GM20431 (cell line): ENCODE measurements around the gene TPCN2.

Experiments
- in situ Hi-C: fragments of 300-500 bp; cut with MseI, MboI; formaldehyde crosslinking; loops from one replicate; pipeline ENCODE4 v1.15.0; 2020; ENCODE audit warnings: low sequenced_read_pairs; ENCODE audit not compliant: unreplicated experiment

Gene TPCN2

DNA sequence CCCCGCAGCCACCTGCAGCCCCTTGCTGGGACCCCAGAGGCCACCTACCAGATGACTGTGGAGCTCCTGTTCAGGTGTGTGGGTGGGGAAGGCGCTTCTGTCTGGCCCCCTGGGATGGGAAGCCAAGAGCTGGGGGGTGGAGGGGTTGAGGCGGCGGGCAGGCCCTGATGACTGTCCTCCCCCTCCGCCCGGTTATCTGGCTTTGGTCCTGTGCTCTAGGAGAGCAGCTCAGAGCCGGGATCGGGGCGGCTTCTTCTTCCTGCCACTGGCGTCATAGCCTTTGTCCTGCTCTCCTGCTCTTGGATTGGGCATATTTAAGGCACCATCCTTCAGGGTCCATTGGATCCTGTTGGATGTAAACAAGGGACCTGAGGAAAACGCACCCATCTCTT is 38.4 kb downstream of the TPCN2 start:
- in situ Hi-C loops, result no loop called here

DNA sequence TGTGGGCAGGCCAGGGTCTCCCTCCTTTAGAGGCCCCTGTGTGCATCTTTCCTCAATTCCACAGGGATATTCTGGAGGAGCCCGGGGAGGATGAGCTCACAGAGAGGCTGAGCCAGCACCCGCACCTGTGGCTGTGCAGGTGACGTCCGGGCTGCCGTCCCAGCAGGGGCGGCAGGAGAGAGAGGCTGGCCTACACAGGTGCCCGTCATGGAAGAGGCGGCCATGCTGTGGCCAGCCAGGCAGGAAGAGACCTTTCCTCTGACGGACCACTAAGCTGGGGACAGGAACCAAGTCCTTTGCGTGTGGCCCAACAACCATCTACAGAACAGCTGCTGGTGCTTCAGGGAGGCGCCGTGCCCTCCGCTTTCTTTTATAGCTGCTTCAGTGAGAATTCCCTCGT is 39.1 kb downstream of the TPCN2 start:
- in situ Hi-C loops, result no loop called here

DNA sequence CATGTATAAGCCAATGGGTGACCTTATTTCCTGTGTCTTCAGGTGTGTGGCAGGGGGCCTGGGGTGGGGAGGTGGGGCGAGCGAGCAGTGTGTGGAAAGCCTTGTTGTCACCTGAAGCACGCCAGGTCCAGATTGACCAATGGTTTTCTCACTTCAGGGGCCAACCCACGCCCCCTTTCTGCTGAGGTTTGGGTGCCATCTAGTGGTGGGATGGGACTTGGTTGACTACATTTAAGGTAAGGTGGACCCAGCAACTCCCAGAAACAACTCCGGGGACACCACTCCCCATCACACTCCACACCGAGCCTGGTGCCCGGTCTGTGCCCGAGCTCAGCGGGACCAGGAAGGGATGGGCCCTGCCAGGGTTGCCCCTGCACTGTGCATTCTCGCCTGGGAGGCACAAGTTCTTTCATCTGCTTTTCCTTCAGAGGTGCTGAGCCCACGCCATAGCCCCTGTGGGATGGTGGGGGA is 40.0 kb downstream of the TPCN2 start:
- in situ Hi-C loops, result no loop called here

DNA sequence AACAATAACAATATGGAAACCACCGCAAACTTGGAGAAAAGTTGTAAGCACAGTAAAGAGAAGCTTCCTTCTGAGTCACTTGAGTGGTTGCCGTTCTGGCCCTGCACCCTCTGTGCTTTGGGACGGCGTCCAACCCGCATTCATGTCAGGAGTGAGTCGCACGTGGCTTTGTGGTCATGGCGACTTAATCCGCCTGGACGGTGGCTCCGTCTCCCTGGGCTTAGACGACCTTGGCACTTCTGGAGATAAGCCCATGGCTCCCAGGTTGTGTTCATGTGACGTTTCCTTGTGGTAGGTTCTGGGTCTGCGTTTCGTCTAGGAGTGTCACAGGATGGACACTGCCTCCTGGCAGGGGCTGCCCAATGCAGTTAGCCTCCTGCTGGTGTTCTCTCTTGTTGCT is 40.5 kb downstream of the TPCN2 start:
- in situ Hi-C loops, result no loop called here

DNA sequence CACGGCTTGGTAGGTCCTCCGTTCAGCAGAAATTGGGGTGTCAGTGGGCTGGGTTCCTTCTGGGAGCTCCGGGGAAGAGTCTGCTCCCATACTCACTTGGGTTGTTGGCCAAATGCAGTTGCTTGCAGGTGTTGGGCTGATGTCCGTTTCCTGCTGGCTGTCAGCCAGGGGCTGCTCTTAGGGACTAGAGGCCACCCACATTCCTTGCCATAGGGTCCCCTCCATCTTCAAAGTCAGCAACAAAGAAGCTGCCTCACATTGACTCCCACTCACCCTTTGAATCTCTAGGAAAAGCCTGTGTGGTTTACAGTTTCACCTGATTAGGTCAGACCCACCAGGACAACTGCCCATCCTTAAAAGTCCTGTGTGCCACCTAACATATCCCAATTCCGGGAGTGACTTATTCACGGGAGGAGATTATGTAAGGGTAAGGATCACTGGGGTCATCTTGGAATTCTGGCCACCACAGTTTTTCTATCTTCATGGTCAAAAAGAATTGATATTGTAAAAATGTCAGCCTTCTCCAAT is 43.0 kb downstream of the TPCN2 start:
- in situ Hi-C loops, result no loop called here

DNA sequence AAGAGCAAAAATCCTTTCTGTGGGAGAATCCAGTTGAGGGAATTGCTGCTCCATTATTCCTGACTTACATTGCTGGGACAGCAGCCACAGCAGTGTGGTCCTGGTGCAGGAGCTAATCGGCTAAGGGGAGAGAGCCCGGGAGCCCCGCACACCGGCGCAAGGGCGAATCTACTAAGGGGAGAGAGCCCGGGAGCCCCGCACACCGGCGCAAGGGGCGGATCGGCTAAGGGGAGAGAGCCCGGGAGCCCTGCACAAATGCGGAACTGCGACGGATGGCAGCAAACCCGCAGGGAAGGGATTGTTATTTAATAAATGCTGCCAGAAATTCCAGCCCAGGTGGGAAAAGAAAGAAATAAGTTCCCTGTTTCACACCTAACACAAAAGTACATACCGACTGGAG is 43.5 kb downstream of the TPCN2 start:
- in situ Hi-C loops, result no loop called here

DNA sequence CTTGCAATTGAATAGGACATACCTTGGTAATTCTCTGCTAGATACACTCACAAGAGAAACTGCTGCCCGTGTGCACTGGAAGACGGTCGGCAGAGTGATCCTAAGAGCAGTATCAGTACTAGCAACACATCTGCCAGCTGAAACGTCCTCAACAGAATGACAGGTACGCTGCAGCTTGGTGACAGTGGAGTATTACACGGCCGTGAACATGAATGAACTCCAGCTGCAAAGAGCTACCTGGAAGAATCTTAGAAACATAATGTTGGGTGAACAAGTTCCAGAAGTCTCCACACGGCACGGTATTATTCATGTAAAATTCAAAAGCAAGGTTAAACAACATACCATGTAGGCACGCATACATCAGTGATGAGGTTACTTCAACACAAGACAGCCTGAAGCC is 44.4 kb downstream of the TPCN2 start:
- in situ Hi-C loops, result no loop called here

DNA sequence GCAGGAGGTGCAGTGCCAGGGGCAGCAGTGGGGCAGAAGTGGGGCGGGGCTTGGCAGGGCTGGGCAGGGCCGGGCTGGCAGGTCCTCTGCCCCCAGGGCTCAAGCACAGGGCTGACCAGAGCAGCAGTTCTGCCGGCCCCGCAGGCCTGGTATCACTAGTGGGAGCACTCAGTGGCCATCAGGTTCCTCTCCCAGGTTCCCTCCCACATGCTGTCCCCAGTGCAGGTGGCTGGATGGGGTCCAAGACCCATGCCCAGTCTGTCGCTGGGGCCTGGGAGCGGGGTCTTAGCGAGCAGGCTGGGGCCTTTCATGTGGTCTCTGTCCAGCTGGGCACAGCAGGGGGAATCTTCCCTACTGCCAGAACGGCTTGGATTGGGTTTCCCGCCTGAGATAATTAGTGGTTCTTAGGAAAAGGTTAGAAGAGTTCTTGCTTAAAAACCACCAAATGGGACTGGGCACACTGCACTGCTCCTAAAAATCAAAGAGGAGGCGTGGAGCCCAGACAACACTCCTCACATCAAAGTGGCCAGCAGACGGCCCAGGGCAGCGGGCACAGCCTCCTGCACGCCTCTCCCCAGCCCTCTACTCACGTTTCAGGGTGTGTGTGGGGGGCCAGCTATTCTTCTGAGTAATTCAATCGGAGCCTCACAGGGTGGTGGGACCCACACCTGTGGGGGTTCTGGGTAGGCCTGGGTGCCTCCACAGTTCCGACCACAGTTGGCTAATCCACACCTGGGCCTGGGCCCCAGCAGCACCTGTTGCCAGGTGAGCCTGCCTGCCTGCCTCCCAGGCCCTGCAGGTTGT is 45.6 kb downstream of the TPCN2 start:
- in situ Hi-C loops, result no loop called here

DNA sequence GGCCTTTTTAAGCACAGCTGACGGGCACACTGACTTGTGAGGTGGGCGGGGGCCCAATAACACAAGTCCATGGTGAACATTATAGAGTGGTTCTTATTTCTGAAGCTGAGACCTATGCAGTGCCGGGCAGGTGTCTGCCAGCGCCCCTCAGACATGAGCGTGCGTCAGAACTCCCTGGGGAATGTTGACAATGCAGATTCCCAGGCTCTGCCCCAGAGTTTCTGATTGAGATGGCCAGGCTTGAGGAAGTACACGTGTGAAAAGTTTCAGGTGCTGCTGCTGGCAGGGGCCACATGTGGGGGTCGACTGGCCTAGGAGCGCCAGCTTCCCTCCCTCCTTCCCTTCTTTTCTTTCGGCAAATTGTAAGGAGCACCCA is 46.2 kb downstream of the TPCN2 start:
- in situ Hi-C loops, result no loop called here

DNA sequence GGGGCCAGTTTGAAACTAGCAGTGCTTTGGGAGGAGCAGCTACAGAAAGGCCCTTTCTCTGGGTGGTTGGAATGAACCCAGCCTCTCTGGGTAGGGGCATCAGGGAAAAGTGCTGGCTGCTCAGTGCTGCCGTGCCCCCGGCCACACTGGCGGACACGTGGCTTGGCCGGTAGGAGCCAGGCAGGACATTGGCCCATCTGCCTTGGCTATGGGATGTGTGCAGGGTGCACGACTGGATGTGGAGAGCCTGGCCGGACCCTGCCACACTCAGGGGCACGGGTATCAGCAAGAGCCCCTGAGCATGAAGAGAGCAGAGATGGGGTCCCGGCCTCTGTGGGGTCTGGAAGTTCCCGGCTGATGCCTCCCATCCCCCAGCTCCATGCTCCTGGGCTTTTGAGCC is 46.6 kb downstream of the TPCN2 start:
- in situ Hi-C loops, result no loop called here

DNA sequence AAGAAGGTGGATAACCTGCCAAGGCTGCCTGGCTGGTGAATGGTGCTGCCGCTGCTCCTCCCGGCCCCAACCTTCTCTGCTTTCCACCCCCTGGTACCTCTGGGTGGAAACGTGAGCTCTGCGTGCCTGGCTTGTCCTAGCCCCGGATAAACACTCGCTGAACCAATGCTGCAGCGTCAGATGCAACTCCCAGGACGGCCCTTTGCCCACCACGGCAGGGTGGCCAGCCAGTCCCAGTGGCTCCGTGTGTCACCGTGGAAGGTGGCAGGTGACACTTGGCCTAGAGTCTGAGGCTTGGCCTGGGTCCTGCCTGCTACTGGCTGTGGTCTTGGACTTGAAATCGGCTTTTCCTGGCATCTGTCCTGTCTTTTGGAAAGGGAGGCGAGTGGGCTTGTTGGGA is 47.7 kb downstream of the TPCN2 start:
- in situ Hi-C loops, result no loop called here

DNA sequence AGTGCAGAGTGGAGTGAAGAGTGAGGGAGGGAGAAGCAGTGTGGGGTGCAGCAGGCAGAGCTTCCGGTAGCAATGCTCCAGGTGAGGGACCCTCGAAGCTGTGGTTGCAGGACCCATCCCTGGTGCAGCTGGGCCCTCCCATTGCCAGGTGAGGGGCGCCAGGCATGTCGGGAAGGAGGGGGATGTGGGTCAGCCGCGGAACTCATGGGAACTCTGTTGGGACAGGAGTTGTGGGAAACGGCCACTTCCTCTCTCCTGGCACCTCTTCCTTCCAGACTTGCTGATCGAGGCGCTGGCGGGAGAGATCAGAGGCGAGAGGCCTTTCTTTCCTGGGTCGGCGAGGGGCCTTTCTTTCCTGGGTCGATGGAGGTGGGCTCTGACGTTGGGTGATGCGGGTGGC is 48.5 kb downstream of the TPCN2 start:
- in situ Hi-C loops, result no loop called here

DNA sequence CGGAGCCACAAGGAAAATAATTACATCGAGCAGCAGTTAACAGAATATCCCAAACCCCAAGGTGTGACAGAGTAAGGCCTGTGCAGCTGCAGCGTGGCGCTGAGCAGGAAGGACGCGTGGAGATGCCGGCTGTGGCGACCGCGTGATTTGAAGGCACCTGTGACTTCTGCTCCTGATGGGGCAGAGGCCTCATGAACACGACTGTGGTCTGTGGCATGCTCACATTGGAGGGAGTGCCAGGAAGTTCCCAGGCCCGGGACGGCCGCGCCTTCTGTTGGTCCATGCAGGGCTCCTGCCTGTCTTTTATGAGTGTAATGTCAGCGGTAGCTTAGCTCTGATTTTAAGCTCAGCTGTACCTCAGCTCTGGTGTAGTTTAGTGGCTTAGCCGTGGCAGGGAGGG is 50.4 kb downstream of the TPCN2 start:
- in situ Hi-C loops, result no loop called here

DNA sequence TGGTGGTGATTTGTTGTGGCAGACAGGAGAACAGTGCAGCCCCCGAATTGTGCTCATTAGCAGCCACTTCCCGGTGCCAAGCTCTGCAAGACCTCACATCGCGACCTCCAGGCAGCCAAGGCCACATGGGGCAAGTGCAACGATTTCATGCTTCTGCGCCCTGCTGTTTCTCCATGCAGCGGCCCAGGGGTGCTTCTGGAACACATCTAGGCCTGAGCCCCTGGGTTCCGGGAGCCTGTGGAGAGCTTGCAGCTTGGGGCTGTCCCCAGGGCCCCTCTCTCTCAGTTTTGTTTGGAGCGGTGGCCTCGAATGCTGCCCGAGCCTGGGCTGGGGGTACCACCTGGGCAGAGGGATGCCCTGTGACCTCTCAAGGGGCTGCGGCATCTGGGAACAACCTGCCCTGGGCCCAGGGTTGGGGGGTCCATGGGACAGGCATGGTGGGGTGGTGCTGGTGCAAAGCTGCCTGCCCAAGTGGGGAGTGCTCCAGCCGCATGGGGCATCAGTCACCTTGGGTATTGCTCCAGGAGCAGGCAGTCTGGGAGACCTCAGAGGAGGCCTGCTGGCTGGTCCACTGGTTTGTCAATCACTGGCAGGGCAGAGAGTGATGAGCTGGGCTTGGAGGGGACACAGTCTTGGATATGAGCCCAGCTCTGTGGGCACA is 51.9 kb downstream of the TPCN2 start:
- in situ Hi-C loops, result loop anchor here (10.0 kb wide), 1 partner anchor 534 kb away; no protein-coding TSS in a partner anchor

DNA sequence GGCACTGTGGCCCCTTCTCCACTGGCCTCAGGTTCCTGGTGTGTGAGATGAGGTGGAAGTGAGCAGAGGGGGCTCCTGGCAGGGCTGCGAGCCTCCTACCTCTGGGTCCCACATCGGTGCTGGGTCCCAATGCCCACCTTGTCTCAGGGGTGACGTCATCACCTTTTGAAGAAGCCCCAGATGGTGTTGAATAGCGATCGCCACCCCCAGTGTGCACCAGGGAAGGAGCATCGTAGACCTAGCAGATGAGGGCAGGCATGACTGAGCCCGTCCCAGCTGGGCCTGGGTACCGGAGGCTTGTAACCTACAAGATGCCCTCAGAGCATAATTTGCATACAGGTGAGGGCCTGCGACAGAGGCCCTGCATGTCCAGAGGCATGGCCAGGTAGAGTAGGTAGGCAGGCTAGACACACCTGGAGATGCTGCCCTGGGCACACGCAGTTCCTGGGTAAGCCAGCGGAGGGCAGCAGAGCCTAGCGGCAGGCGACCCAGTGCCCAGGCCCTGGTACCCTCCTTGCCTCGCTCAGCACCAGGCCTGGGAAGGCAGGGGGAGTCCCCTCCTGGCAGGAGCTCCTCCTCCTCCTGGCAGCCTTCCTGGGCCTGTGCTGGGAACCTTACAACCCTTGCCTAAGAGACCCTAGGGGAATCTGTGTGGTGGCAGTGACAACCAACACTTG is 52.5 kb downstream of the TPCN2 start:
- in situ Hi-C loops, result loop anchor here (10.0 kb wide), 1 partner anchor 534 kb away; no protein-coding TSS in a partner anchor

DNA sequence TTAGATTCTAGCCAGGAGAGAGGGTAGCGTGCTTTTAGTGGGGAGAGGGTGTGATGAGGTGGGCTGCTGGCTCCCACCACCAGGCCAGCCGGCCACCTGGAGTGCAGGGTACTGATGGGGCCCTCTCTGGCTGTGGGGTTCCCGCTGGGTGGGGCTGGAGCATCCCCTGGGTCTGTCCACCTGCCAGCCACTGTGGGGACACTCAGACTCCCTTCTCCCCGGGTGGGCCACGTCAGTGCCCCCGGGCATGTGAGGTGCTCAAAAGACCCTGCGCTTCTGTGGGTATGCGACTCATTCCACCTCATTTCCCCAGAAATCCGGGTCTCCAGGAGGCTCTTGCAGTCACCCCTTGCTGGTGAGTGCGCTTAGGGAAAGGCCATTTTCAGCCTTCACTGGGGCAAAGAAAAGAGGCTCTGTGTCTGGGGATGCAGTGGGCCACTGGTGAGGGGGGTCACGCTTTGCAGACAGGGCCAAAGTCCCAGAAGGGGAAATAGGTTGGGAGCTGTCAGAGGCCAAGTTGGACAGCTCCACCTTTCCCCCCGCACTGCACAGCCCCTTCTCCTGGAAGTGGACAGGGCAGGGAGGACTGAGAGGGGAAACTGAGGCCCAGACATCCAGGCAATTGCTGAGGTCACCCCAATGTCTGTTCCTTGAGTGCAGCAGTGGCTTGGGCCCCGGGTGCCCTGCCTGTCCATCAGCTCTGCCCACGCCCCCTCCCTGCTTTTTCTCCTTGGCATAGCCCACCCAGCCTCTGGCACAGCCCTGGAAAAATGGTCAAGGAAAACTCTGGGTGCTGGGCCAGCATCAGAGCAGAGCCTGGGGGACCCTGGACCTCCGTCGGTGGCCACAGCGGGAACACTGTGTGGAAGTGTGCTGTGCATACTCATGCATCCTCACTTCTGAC is 53.3 kb downstream of the TPCN2 start:
- in situ Hi-C loops, result loop anchor here (10.0 kb wide), 1 partner anchor 533 kb away; no protein-coding TSS in a partner anchor

DNA sequence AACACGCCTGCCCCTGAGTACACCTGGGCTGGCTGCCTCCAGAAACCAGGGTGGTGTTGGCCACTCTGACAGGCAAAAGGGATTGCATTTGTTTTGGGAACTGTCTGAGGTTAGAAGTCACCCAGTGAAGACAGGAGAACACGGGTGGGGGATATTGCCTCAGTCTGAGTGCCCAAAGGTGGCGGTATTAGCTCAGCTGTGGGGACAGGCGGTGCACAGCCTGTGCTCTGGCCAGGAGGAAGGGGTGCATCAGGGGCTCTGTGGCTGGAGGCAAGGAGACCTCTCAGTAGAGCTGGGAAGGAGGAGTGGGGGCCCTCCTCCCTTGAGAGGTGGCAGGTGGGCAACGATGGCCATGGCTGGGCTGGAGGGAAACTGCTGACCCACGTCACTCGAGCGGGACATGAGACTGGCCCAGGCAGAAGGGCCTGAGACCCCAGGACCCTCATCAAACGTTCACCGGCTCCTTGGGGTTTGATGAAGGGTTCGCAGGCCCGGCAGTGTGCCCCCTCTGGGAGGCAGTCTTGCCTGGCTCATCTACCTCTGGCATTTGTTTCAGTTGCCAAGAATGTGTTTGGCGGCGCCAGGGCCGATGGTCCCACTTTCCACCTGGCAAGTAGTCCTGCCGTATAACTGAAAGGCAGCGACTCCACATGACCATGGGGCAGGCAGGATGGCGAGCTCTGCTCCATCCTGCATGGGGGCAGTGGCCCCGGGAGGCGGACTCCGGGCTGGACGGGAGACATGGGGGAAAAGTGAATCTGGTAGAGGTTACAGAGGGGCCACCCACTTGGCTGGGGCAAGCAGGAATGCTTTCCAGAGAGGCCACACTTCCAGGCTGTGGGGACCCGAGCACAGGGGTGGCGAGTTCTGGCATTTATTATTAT is 54.2 kb downstream of the TPCN2 start:
- in situ Hi-C loops, result loop anchor here (10.0 kb wide), 1 partner anchor 532 kb away; no protein-coding TSS in a partner anchor

DNA sequence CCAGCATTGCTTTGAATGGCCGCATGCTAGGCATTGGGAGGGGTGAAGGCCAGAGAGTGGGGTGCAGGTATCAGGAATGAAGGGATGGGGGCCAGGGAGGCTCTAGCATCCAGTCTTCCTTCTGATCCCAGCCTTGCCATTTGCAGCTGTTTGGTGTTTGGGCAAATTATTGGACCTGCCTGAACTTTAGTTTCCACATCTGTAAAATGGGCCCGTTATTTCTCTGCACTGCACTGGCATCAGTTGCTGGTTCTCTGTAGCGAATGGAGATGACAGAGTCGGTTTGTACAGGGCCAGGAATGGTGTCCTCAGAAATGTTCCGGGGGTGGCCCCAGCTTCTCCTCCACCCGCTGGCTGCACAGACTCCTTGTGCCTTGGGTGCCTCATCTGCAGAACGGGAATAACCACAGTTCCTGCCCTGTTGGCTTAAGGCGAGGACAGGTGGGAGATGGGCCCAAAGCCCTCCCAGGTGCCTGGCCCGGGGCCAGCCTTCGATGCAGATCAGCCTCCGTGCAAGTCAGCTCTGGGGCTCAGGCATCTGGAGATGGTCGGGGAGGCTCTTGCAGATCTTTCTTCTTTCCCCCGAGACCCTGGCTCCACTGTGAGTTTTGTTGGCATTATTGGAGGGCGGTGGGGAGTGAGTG is 55.6 kb downstream of the TPCN2 start:
- in situ Hi-C loops, result loop anchor here (10.0 kb wide), 1 partner anchor 530 kb away; no protein-coding TSS in a partner anchor
